ENCODE results near the gene SAPCD2.
"Not testable (repeated sequence)": the region's sequence is repeated elsewhere in the genome, so short reads cannot be mapped to it uniquely, and the experiment has no call there.

SAPCD2 gene

GRCh38 chr9:137070201-137070905, at the start of gene SAPCD2:
Gene SAPCD2 (minus strand): TSS chr9:137070557. CDS start chr9:137070460, 97 bp downstream.
- peak within 1 kb of the TSS in 1 of 3 experiments; percentile 60 for H3K27ac Mint-ChIP-seq
- peak in 1 of 3 experiments; percentile 13 for TF ChIP-seq CTCF (IDR thresholded peaks at IDR 0.05; ENCODE audit: unreplicated experiment in 3 of 3)
- H3K27me3 Mint-ChIP-seq (ENCODE audit: low read depth), result peaks cover 40% of the 10 kb centered on the region
- H3K36me3 Mint-ChIP-seq (ENCODE audit: low read depth), result no peaks in the 10 kb centered on the region
- peaks cover 7% of the 10 kb centered on the region for H3K4me1 Mint-ChIP-seq
- H3K9me3 Mint-ChIP-seq, result no peaks in the 10 kb centered on the region
- H3K4me3 Mint-ChIP-seq, result peak within 1 kb of the TSS; percentile 69 to 76 (median 71)

DNA sequence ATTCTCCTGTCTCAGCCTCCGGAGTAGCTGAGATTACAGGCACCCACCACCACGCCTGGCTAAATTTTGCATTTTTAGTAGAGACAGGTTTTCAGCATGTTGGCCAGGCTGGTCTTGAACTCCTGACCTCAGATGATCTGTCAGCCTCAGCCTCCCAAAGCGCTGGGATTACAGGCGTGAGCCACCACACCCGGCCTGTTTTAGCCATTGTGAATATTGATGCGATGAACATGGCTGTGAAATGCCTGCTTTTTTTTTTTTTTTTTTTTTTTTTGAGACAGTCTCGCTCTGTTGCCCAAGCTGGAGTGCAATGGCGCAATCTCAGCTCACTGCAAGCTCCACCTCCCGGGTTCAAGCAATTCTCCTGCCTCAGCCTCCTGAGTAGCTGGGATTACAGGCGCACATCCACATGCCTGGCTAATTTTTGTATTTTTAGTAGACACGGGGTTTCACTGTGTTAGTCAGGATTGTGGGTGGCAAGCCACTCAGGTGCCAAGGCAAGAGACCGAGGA, 47.8 kb upstream of the SAPCD2 start:
- H3K9me3 Mint-ChIP-seq; H3K4me3 Mint-ChIP-seq; H3K27ac Mint-ChIP-seq; H3K4me1 Mint-ChIP-seq; H3K36me3 Mint-ChIP-seq (ENCODE audit: low read depth): not testable (repeated sequence)
- peaks cover 23% of the 10 kb centered on the region for H3K27me3 Mint-ChIP-seq (ENCODE audit: low read depth)

DNA sequence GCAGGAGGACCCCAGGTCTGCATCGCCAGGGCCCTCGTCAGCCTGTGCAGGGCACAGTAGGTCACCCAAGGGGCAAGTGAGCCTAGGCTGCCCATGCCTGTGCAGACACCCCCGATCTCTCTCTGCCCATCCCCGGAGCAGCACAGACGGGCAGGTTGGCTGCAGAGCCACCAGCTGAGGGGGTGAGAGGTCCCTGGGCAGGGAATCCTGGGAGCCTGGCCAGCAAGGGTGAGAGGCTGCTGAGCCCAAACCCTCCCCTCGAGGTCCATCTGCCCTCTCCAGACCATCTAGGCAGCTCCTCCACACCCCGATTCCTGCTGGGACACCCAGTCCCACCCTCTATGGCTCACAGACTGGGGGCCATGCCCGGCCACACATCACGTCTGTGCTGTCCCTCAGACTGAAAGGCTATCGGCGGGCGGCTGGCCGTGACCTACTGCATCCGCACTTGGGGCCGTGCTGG, 46.9 kb upstream of the SAPCD2 start:
- Mint-ChIP-seq H3K9me3 (no peaks in the 10 kb centered on the region), H3K27ac (no peak overlapping the region), H3K27me3 (ENCODE audit: low read depth) (peaks cover 23% of the 10 kb centered on the region), H3K36me3 (ENCODE audit: low read depth) (no peaks in the 10 kb centered on the region), H3K4me3 (peak overlapping the region in 1 of 3 experiments; percentile 29), H3K4me1 (no peaks in the 10 kb centered on the region)
- TF ChIP-seq CTCF (IDR thresholded peaks at IDR 0.05; ENCODE audit: unreplicated experiment in 3 of 3), result no peak

DNA sequence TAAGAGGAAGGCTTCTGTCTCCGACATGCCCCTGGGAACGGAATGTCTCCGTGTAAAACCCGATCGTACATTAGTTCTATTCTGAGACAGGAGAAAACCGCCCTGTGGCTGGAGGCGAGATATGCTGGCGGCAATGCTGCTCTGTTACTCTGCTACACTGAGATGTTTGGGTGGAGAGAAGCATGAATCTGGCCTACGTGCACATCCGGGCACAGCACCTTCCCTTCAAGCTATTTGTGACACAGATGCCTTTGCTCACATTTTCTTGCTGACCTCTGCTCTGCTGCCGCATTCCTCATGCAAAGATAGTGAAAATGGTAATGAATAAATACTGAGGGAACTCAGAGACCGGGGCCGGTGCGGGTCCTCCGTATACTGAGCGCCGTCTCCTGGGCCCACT, 46.4 kb upstream of the SAPCD2 start:
- H3K27ac Mint-ChIP-seq, result no peak overlapping the region
- no peaks in the 10 kb centered on the region for H3K36me3 Mint-ChIP-seq (ENCODE audit: low read depth)
- H3K9me3 Mint-ChIP-seq, result no peaks in the 10 kb centered on the region
- no peak for TF ChIP-seq CTCF (IDR thresholded peaks at IDR 0.05; ENCODE audit: unreplicated experiment in 3 of 3)
- peaks cover 23% of the 10 kb centered on the region for H3K27me3 Mint-ChIP-seq (ENCODE audit: low read depth)
- no peaks in the 10 kb centered on the region for H3K4me1 Mint-ChIP-seq
- H3K4me3 Mint-ChIP-seq, result peak overlapping the region; percentile 16 to 46 (median 29)

GRCh38 chr9:137116027-137116507, 45.7 kb upstream of the SAPCD2 start:
- Mint-ChIP-seq H3K4me1 (no peaks in the 10 kb centered on the region), H3K27me3 (ENCODE audit: low read depth) (peaks cover 23% of the 10 kb centered on the region), H3K9me3 (no peaks in the 10 kb centered on the region), H3K27ac (no peak overlapping the region), H3K36me3 (ENCODE audit: low read depth) (no peaks in the 10 kb centered on the region), H3K4me3 (peak overlapping the region in 1 of 3 experiments; percentile 16)
- TF ChIP-seq CTCF (IDR thresholded peaks at IDR 0.05; ENCODE audit: unreplicated experiment in 3 of 3), result no peak

DNA sequence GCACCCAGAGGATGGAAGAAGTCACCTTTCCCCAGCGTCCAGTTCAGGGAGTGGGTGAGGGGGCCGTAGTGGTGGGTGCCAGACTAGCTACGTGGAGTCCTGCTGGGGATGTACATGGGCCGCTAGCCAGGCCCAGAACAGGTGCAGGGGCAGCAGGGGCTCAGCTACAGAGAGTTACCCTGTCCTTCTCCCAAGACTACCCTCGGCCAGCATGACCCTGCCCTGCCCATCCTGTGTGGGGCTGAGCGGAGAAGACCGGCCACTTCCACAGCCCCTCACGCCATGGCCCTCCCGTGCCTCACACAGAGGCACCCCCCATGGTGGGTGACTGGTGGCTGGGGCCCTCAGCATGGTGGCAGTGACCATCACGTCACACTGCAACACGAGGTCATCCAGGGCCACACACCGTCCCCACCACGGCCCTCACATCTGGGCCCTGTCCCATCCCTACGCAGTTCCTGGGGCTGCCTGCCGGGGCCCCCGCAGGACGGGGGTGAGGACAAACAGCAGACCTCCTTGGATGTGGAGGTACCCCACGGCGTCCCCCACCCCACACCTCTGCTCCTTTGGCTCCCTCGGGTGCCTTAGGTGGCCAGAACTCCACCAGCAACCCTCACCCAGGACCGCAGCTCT, 45.2 kb upstream of the SAPCD2 start:
- H3K27ac Mint-ChIP-seq, result no peak overlapping the region
- H3K9me3 Mint-ChIP-seq, result no peaks in the 10 kb centered on the region
- H3K4me3 Mint-ChIP-seq, result no peak overlapping the region
- H3K27me3 Mint-ChIP-seq (ENCODE audit: low read depth), result peaks cover 27% of the 10 kb centered on the region
- TF ChIP-seq CTCF (IDR thresholded peaks at IDR 0.05; ENCODE audit: unreplicated experiment in 3 of 3), result no peak
- H3K4me1 Mint-ChIP-seq, result no peaks in the 10 kb centered on the region
- no peaks in the 10 kb centered on the region for H3K36me3 Mint-ChIP-seq (ENCODE audit: low read depth)
